Esophagus mucosa (tissue), 1 donor: ENCODE data around the gene CTNNA3. TPM values are rescaled to one million over a fixed set of nuclear protein-coding genes. Genes with fewer than 3 reads are reported as not detected.

Source experiments
- ATAC-seq: fragments of 200-7000 bp; cut with Tn5 transposase; one replicate; pipeline ENCODE4 v1.9.1; 2020
- total RNA-seq: library from RNA; stranded (reverse); gene quantifications from one replicate; pipeline ENCODE4 v1.2.4, GENCODE V29; 2023
- donor health status: DM: yes; HTN: yes; CAD: no.

Gene CTNNA3
- total RNA-seq, 1 donor from 2014 or later = not detected

DNA sequence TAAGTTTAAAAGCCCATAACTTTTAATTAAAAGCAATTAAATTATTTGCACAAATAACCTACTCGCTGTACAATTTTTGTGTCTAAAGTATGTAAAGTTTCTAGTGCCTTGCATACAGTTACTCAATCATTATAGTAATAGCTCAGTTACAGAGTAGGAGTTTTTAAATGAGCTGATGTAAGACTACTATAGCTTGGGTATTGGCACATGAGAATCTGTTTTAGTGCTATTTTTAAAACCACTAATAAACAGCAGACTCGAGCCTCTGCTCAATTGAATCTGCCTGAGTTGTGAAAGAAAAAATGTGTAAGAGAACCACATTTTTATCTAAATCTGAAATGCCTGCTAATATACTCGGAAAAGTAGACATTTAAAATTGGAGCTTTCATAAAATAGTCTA is 31.1 kb downstream of the CTNNA3 start:
- no peak for ATAC-seq

DNA sequence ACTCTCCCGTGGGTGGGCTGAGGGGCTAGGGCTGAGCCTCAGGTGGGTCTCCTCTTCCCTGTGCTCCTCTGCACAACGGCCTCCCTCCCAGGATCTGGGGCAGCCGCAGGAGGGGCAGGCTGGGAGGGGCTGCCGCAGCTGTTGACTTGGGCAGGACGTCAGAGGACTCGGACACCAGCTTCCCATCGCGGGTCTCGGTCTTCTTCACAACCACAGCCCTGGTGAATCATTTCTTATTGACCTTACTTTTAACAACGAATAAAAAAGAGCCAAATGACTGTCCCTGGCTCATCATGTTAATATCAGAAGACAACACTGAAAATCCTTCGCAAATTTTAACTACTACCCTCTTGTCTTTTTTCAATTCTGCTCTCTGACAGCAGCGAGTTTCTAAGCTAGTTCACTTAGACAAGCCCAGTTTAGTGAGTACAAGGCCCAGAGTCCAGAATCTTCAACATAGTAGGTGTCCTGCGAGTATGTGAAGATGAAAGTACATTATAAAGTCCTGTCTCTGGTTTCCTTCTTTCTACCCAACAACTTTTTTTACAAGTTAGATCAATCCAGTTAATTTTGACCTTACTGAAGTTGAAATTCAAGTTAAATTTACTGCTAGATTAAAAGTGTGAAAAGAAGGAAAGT is 32.4 kb downstream of the CTNNA3 start:
- no peak for ATAC-seq

DNA sequence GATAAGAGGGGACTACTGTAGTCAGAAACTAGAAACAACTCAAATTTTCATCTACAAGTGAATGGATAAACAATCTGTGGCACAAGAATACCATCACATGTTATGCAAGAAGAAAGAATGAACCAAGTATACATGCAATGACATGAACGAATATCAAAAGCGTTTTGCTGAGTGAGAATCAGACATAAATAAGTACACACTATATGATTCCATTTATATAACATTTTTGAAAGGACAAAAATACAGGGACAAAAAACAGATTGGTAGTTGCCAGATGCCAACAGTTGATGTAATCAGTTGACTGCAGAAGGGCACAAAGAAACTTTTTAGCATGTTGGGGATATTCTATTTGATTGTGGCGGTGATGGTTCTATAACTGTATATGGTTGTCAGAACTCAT is 33.6 kb downstream of the CTNNA3 start:
- ATAC-seq = no peak

DNA sequence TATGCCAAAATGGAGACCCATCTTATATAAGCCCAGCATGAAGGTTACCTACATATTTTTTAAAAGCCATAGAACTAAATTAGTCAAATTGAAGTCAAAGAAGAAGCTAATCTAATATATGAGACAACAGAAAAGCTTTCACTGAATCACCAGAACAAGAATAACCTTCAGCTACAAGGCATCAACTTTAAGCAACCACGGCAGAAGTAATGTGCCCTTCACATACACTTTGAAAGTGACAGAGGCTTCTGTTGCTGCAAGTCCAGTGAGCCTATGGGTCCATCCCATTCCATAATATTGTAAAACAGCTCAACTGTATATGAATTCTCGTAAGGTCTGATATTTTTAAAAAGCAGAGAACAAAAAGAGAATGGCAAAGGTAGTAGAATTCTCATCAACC is 36.5 kb downstream of the CTNNA3 start:
- ATAC-seq = no peak

GRCh38 chr10:67657775-67658174 is 38.2 kb downstream of the CTNNA3 start:
- ATAC-seq = no peak

DNA sequence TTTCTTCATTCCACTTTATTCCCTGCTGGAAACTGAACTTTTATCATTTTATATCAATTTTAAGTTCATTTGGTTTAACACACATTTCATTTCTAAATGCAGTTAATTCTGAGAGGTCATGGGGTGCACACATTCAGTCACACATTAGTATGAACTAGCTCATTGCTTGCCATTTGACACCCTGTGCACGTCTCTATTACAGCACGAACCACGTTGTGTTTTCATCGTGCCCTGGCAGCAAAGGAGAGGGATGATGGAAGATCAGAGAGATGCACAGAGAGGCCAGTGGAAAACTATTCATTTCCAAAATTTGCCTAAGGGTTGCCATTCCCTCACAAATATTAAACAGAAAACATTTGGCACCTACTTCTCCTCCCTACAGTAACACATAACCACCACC is 45.4 kb downstream of the CTNNA3 start:
- no peak for ATAC-seq

- no peak for ATAC-seq
Observed at GRCh38 chr10:67648613-67649229, 47.3 kb downstream of the CTNNA3 start.

GRCh38 chr10:67630904-67631303 is 65.1 kb downstream of the CTNNA3 start:
- ATAC-seq = no peak

- ATAC-seq = no peak
Observed at GRCh38 chr10:67629461-67629971, 66.5 kb downstream of the CTNNA3 start.

GRCh38 chr10:67622984-67623383 is 73.0 kb downstream of the CTNNA3 start:
- no peak for ATAC-seq

GRCh38 chr10:67622511-67622910 is 73.5 kb downstream of the CTNNA3 start:
- no peak for ATAC-seq

DNA sequence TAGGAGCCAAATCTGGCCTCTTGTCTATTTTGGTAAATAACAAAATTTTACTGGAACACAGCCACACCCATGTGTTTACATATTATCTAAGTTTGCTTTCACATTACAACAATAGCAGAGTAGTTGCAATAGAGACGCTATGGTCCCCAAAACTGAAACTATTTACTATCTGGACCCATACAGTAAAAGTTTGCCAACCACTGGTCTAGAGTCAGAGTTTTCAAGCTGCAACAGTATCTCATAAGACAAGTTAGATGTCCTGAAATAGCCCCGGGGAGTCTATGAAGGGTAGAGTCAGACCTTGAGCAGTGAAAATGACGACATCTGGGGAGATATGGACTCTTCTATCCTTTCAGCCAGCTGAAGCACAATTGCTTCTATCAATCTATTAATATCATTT is 74.2 kb downstream of the CTNNA3 start:
- ATAC-seq = no peak

- ATAC-seq = no peak
Observed at GRCh38 chr10:67618116-67618515, 77.9 kb downstream of the CTNNA3 start.

DNA sequence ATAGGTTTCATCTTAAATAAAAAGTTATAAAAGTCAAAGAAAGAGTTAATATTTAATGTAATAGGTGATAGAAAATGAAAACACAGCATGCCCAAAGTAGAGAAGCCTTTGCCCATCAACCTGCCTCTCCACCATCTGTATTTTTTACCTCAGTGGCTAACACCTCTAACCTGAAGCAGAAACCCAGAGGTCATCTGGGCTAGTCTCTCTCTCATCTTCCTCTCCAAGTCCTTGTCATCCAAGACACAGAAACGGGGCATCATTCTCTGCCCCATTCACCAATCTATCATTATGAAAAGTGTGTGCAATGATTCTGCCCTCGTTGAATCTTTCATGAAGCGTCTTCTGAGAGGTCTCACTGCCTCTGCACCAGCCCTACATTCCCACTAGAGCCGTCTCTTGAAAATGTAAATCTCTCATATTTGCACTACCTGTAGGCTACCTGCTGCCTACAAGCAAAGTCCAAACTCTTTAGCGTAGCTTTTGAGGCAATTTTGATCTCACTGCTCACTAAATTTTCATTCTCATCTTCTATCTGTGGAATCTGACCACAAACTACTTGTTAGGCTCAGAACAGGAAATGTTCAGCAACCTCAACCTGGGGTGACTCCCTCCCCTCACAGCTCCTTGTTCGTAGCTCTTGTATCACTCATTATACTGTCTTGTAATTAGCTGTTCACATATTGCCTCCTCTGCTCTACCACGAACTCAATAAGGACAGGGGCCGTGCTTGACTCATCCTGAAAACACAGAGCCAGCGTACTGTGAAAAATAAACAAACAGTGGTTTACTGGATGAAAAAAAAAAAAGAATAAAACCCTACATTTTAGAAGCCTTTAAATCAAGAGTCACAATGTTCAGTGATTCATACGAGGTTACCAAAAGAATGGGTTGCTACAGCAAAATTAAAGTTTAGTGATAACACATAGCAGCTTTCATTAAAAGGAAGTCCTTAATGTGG is 83.1 kb downstream of the CTNNA3 start:
- ATAC-seq = no peak

DNA sequence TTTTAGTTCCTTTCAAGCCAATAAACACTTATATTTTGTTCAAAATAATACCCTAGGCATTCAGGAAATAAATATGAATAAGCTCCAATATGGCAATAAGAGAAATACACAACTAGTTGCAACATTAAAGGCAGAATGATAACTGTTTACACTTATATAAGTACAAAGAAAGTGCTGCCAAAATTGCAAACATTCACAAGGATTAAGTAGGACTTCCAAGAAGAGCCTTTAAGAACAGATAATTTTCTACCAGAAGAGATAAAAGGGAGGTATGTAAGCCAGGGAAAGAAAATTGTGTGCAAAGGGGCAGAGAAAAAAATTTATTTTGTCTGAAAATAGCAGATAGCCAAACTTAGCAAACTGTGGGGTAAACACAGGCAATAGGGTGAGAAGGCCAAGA is 83.8 kb downstream of the CTNNA3 start:
- no peak for ATAC-seq

DNA sequence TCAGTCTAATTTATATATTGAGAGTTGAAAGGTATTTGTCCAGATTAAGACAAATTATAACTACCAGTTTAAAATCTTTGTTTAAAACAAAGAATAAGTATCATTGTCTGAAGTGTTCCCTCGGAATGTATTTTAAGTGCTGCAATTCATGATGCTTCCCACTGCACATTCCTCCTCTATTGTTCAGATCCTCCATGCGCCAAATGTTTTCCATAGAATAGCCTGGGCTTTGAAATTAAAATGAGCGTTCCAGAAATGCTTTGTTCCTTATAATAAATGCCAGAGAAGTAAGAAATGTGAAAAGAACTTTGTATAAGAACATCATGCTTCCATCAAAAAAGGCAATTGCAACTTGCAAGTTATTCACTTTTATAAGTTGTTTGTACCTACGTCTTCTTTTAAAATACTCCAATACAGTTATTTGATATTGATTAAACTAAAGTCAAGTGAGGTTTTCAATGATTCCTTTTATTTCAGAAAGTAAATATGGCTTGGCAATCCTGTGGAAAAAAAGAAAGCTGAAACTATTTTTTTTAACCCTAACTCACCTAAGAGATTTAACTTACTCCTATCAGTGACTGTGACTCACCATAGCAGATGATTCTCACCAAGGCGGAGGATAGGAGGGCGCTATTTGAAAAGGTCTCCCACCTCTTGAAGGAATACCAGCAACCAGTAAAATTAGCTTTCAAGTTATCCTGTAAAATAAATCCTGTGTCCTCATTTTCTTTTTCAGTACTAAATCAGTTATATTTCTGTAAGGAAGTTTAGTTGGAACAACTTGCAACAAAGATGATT is 85.8 kb downstream of the CTNNA3 start:
- no peak for ATAC-seq

GRCh38 chr10:67608001-67608400 is 88.0 kb downstream of the CTNNA3 start:
- ATAC-seq = no peak

DNA sequence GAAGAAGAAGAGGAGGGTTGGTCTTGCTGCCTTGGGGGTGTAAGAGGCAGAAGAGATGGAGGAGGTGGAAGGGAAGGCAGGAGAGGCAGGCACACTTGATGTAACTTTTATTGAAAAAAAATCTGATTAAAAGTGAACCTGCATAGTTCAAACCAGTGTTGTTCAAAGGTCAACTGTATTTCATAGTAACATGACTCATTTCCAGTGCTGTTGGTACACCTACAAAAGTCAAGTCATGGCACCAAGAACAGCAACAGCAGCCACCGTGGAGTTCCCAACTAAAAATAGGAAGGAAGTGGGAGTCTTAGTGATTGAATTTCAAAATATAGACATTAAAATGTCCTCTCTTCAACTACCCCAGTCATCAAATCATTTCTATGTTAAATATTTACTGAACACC is 88.5 kb downstream of the CTNNA3 start:
- ATAC-seq = no peak

- no peak for ATAC-seq
Observed at GRCh38 chr10:67606572-67606971, 89.4 kb downstream of the CTNNA3 start.

DNA sequence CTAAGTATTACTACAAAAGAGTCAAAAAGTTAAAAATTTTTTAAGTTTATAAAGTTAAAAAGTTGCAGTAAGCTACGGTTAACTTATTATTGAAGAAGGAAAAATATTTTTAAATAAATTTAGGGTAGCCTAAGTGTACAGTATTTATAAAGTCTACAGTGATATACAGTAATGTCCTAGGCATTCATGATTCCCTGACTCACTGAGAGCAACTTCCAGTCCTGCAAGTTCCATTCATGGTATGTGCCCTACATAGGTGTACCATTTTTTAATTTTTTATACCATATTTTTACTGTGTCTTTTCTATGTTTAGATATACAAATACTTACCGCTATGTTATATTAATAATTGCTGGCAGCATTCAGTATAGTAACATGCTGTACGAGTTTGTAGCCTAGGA is 92.3 kb downstream of the CTNNA3 start:
- no peak for ATAC-seq

DNA sequence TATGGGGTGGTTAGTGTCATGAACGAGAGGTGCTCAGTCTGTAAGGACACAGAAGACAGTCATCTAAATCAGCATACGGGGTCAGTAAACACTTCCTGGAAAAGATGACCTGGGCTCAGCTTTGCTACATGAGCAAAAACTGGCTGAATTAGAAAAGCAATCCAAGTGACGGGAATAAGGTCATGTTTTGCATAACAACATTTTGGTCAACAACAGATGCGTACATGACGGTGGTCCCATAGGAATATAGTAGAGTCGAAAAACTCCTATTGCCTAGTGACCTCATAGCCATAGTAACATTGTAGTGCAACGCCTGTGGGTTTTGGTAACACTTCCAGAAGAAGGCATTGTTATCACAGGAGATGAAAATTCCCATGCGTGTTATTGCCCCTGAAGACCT is 92.9 kb downstream of the CTNNA3 start:
- ATAC-seq = no peak

DNA sequence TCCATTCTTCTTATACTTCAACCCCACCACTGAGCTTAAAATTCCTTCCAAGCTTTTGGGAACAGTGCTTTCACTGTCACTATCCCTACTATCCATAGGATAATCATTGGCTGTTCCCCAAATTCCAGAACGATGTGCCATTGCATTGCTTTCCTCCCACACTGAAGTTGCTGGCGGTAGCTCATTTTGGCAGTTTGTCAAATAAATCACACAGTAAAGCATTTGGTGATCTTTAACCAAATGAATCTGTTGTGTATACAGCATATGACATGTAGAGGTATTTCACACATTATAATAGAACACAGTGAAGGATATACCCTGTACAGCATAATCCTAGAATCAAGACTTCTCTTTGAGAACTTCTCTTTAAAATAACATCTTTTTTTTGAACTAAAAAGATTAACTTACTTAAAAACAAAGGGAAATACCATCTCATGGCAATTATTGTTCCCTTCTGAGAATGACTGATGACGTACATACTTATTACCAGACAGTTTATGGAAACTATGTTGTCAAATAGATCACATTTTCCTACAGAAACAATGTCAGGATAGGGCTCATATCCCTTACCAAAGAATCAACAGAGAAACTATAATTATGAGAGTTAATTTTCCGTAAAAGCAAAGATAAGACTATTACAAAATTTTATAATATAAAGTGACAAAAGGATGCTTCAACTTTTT is 93.6 kb downstream of the CTNNA3 start:
- ATAC-seq = no peak
